ENCODE results near the gene TRPM4.

- TF ChIP-seq CTCF (IDR thresholded peaks at IDR 0.05; ENCODE audit: low read length) (no peak), EZH2 (optimal IDR thresholded peaks at IDR 0.05; ENCODE audit: low read depth, low read length) (no peak), EZH2phosphoT487 (IDR thresholded peaks at IDR 0.05; ENCODE audit: low read length) (no peak)
These were observed 6.7 kb upstream of the TRPM4 start for GRCh38 chr19:49150944-49151243.

All from MM.1S (cell line).